GM18909 (cell line): ENCODE measurements around the gene TCF4.
A peak's percentile ranks its signal among the peaks of the same experiment; 100 is the strongest.

Source experiments
- ATAC-seq: cut with Tn5 transposase; IDR thresholded peaks from one replicate; pipeline ENCODE4 v1.9.1; 2021; ENCODE audit warnings: mild to moderate bottlenecking; ENCODE audit not compliant: unreplicated experiment, poor library complexity

TCF4 gene

DNA sequence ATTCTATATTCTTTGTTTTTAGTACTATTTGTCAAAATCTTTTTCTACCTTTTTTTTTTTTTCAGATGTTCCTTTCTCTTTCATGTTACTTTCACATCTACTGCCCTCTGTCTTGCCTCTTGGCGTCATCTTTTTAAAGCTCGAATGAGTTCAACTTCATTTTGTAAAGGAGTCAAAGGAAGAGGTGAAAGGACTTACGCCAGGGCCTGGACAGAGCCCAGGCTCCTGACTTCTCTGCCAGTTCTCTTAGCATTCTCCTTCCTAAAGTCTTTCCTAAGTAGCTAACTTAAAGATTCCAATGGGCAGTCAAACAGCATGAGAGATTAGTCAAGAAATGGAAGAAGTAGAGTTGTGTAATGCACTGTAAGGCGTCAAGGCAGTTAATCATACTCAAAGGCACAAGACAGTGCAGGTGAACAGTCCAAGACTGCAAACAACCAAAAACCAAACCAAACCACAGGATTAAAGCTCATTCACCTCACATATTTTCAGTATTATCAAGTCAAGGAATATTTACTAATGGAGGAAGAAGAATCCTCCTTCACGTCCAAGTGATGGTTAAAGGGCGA, 301.7 kb downstream of the TCF4 start:
- no peak for ATAC-seq

DNA sequence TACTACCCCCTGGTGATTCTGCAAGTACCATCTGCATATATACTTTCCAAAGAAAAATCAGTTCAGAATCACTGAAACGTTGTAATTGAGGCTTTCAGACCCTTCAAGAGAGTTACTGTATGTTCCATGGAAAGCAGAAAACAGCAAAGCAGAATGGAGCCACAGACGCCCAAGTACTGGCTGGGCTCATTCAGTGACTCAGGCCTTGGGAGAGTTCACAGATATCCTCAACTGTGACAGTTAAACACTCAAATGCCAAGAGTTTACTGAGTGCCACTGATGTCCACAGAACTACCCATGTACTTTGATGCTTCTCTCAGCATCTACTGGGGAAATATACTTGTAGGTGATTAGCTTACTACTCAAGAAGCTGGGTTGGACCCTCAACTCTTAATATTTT, 303.4 kb downstream of the TCF4 start:
- no peak for ATAC-seq

DNA sequence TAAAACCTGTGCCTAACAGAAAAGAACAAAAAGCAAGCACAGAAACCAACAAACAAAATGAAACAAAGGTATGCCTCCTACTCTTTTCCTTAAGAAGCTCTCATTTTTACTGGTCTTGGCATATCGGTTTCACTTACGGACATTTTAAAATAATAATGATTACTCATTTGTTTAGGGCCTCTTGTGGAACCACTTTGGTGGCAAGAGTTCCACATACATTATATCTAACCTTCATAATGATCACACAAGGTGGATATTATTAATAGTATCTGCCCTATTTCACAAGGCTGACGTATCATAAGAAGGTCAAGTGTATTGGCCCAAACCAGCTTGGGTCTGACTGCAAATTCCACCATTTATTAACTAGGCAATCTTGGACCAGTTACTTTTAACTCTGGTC, 304.7 kb downstream of the TCF4 start:
- no peak for ATAC-seq

DNA sequence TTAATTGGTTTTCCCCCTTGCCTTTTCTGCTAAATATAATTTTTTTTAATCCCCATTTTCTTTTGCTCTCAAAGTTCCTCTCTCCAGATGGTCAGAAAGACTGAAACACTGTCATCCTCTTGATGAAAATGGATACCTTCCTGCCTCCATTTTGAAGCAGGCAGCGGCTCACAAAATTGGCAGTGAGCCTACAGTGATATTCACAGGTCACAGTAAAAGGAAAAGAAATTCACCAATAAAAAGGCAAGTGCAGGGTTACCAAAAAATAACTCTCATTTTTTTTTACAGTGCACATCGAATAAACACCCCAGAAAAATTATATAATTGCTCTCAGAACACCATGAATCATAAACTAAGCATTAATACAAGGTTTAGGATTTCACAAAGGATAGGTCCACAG, 307.5 kb downstream of the TCF4 start:
- no peak for ATAC-seq

DNA sequence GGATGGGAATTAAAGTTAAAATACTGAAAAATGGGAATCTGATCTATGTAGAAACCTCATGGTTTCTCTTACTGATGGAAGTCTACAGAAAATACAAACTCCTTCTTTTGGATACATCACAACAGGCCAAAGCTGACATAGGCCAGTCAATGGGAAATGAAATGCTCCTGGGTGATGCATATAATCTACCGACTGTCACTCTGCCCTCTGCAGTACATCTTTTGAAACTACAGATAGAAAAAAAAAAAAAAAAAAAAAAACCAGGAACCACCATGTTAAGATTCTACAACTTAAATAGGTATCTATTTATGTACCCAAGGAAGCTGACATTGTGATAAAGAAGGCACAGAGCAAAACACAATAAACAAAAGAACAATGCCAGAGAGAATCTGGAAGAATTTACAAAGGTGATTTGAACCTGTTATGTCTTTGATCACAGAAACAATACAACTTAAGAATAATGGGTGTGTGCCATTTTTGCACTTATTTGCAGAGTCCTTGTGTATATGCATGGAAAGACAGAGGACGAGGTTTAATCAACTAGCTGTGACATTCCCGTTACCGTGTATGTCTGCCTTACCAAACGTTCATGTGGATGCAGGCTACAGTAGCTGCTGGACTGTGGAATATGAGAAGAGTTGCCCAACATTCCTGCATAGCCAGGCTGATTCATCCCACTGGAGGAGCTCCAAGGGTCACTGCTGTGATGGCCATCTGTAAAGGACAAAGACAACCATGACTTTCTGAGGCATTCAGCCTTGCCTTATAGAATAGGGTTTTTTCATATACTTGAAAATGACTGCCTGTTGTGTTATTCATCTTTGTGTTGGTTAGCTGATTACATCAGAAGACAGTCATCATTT, 312.7 kb downstream of the TCF4 start:
- no peak for ATAC-seq

DNA sequence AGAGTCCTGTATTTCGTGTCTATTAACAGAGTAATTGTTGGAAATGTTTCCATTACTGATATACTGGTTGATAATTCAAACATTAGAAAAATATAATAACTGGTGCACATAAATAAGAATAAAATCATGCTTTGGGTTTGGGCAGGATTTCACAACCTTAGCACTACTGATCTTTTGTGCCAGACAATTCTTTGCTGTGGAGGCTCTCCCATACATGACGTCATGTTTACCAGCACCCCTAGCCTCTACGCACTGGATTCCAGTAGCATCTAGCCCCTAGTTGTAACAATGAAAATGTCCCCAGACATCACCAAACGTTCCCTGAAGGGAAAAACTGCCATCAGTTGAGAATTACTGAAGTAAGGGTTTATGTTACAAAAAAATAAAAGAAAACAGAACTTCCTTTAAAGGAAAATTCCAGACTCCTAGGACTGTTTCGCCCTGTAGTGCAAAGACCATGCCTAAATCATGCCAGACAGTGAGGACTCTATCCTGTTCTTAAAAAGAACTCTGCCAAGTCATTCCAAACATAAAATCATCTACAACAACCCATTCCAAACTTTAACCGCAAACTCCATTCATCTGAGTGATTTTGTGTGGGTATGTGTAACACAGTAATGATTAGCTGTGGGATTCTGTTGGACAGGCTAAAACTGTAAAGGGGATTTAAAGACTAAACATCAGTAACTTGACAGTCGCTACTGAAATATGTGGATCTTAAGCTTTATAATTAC, 315.3 kb downstream of the TCF4 start:
- no peak for ATAC-seq

DNA sequence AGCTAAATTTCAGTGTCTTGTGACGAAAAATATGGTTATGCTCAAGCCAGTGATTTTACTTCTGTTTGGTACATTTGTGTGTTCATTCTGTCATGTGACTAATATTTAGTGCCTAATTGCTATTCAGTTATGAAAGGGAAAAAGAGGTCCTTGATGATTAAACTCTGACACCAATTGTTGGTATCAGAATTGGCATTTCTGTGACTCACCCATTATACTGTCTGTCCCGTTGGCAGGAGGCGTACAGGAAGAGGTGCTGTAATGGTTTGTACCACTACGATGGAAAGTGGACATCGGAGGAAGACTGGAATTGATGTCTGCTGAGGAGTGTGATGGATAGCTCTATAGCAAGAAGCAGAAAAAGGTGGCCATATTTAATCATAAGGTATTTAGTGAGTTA, 318.4 kb downstream of the TCF4 start:
- ATAC-seq, result no peak

DNA sequence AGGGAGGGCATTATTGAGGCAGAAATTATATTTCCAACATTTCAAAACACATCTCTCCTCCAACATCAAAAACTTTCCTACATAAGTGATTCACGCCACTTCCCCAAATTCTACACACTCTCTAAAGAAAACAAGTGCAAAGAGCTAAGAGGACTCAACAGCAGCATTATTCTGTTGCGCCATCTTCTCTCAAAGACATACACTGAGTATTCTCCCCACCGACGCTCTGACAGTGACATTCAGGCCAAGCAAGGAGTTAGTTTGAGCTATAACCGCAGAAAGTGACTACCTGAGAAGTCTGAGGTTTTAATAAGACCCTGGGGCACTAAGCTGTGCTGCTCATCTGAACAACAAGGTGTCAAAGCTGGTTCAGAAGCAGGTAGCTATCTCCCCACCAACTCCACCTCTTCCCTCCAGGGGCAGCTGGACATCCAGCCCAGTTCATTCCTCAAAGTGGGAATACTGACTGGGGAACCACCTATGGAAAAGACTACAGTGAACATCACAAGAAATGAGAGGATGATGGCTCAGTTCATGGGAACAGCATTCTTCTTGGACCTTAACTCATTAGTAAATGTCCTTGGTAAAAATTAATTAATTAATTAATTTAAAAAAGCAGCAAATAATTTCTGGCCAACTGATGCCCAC, 319.2 kb downstream of the TCF4 start:
- peak; percentile 63 for ATAC-seq

DNA sequence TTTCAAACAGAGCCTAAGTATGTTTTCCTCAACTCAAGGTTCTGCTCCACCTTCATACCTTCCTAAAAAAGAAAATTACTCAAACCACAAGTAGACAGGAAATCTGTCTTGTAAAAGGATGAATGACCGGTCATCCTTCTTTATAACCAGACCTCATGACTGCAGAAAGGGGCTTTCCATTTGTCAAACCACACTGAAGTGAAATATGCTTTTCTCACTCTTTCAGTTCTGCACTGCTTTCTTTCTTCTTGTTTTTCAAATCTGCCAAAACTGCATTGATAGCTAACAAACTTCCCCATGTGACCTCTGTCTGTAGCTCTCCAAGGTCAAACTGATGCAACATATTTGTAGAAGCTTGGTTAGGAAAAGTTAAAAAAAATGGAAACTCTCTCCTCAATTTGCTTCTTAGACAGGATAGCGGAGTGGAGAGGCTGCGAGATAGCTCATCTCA, 319.8 kb downstream of the TCF4 start:
- peak; percentile 72 for ATAC-seq

DNA sequence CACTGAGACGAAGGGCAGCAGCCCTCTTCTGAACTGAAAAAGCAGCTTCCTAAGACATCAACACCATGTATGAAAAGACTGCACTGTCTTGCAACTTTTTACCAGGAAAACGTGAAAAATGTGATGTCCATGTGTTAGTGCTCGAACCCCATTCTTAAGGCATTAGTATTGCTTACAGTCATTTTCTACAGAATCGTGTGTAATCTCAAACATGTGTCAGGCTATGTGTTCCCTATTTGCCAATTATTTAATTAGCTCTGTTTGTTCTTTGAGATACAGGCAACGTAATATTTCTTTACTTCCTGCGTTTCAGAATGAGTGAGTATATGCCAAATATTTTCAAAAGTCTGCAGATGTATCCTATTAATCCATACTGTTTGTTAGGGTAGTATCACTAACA, 321.0 kb downstream of the TCF4 start:
- no peak for ATAC-seq

DNA sequence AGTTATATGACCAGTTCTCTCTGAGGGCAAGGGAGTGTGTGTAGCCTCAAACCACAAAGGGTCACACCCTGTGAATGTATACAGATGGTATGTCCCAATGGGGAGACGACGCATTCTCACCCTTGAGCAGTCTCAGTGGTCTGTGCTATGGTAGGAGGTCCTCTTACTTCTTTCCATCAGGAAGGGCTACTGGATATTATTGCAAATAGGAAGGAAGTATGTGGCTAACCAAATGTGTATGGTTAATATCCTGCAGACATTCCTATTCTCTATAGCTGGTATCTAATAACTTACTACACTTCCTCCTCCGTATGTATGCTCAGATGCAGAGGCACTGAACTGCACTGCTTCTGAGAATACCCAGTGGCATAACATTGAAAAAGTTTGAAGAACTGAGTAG, 322.0 kb downstream of the TCF4 start:
- ATAC-seq, result peak; percentile 67

DNA sequence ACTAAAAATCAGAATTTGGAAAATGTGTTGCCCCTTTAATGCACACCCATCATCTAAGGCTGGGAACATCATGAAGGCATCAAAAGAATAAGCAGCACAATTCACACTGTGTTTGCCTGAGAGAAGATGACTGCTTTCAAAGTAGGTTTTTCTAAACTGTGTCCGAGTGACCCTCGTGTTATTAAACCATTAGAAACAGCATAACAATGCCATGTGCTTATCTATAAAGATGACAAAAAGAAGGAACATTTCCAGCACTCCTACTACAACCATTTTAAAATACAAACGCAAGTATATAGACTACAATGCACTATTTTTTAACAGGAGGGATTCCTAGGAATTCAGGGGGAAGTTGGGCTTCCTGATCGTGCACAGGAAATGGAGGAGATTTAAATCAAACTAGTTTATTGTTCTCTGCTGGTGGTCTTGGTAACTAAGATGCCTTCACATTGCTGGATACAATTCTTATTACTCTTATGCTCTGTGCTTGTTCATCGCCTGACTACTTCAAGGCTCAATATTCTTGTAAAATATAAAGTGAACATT, 322.8 kb downstream of the TCF4 start:
- no peak for ATAC-seq

DNA sequence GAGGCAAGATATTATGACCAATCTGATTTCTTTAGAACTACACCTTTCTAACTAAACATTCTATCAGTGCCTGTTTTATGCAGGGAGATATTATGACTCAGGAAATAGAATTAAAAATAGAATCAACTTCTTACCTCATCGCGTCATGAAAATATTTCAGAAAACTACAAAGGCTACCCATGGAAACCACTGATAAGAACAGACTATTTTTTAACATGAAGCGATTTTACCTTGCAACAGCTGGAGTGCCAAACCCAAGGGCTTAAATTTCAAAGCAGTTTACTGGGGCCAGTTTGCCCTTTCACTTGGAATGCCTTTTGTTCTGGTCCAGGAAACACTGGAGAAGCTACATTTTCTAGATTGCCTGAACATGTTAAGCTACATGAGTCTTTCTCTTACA, 323.9 kb downstream of the TCF4 start:
- no peak for ATAC-seq

DNA sequence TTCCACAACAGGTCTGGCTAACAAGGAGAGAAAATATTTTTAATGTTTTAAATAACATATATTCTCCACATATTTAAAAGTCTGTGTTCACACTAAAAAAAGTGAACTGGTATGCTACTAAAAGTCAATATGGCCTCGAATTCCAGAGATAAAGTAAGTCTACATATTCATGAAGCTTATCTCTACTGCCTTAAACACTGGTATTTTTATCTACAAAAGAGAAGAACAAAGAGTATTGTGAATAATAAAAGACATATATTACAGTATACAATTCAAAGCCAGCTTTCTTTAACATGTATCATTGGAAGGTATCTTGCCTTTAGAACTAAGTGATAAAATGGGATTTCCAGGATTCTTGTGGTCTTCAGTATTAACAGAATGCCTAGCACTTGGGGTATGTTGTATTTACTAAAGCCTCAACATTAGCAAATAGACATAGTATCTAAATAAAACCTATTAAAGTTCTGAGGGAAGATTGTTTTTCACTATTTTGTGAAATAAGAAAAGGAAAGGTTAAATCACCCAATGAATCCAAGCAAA, 325.9 kb downstream of the TCF4 start:
- ATAC-seq, result no peak

DNA sequence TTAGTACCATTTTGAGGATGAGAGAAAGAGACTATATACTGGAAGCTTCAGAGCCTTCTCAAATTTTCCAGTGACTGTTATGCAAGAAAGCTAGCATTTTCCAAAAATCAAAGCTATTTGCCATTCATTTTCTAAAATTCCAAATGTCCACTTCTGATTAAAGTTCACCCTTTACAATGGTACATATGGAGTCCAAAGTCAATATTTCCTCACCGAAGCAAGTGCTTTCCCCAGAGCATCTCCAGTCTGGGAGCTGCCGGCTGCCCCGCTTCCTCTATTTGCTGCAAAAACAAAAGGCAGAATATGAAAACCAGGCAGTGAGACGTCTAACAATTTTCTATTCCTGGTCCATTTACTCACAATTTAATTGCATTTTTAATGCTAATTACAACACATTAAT, 326.7 kb downstream of the TCF4 start:
- no peak for ATAC-seq

DNA sequence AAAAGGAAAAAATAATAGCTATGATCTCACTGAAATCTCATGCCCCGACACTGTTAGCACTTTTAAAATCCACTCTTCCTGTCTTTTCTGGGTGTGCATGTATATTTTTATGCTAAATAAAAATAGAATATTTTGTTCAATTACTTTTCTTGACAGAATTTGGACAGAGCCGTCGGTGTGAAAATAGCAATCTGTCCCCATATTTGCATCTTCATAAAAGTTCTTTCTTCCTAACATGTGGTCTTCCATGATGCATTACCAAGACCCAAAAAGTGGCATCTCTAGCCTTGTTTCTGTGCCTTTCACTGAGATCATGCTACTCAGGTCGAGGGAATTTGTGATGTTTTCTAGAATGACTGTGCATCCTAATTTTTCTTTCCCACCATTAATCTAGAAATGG, 329.9 kb downstream of the TCF4 start:
- no peak for ATAC-seq

DNA sequence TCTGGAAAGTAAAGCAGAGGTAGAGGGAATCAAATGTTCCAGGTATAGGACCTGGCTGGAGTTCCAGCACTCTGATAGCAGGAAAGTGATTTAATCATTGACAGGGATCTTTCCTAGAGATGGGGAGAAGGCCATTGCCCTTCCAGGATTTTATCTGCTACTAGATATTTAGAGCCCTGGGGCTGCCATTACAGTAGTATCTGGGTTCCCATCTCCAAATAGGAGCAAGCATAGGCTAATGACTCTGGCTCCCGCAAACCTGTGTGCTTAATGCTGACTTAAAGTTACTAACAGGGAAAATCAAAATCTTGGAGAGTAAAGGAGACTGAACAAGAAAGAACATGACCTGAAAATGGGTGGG, 331.1 kb downstream of the TCF4 start:
- no peak for ATAC-seq

DNA sequence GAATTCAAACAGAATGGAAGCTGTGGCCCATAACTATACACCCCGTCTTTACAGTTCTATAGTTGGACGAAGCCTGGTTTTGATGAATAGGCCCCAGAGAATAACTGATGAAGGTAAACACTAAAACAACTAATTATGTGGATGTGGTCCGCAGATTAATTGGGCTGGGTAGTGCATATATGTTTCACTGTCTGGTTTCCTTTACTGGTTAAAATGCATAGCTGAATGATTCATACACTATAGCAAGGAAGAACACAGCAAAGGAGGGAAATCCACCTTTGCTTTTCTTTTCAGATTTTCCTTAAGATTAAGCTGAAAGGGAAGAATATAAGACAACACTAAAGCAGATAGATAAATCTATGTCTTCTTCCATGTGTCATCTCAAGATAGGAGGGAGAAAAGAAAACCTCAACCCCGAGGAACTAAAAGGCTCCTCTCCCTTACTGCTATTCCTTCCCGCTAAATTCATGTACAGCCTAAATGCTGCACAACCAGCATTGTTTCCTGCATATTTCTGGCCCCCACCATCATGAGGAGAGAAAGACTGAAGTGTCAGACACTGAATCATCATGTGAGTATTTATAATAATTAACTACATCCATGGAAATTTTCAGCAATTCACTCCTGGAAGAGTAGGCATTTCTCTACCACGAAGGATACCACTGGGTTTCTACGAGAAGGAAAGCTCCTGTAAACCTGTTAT, 331.6 kb downstream of the TCF4 start:
- ATAC-seq, result no peak

DNA sequence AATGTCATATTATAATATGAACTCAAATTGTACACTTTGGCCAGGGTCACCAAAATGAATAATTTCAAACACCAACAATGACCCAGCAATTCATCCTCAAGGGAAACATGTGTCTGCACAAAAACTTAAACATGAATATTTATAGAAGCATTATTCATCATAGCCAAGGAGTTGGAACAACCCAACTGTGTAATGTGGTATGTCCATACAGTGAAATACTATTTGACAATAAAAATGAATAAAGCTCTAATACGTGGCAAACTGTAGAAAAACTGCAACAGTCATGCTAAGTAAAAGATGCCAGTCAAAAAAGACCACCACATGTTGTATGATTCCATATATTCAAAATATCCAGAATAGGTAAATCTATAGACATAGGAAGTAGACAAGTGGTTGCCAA, 334.2 kb downstream of the TCF4 start:
- ATAC-seq, result no peak

DNA sequence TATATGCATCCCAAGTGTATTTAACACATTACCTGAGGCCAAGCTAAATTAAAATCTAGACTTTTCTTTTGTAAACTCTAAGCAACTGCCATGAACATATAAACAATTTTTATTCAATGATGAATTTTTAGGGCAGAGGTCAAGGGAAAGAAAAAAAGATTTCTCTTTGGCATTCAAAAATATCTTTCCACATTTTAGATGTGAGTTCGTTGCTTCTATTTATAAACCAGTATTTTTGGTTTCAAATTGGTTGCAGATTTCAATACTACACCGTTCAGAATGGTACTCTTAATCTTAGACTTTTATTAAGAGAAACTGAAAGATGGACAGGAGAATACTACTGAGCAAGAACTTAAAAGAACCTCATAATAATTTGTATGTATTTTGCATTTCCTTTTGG, 335.1 kb downstream of the TCF4 start:
- ATAC-seq, result peak; percentile 60
